Measurements from ENCODE around the gene KBTBD4. TPM values are rescaled to one million over a fixed set of nuclear protein-coding genes. Genes with fewer than 3 reads are reported as not detected.
"Not testable (repeated sequence)": the region's sequence is repeated elsewhere in the genome, so short reads cannot be mapped to it uniquely, and the experiment has no call there.

KBTBD4 gene
- total RNA-seq, 1 experiment from 2014 or later = 35.5 TPM

DNA sequence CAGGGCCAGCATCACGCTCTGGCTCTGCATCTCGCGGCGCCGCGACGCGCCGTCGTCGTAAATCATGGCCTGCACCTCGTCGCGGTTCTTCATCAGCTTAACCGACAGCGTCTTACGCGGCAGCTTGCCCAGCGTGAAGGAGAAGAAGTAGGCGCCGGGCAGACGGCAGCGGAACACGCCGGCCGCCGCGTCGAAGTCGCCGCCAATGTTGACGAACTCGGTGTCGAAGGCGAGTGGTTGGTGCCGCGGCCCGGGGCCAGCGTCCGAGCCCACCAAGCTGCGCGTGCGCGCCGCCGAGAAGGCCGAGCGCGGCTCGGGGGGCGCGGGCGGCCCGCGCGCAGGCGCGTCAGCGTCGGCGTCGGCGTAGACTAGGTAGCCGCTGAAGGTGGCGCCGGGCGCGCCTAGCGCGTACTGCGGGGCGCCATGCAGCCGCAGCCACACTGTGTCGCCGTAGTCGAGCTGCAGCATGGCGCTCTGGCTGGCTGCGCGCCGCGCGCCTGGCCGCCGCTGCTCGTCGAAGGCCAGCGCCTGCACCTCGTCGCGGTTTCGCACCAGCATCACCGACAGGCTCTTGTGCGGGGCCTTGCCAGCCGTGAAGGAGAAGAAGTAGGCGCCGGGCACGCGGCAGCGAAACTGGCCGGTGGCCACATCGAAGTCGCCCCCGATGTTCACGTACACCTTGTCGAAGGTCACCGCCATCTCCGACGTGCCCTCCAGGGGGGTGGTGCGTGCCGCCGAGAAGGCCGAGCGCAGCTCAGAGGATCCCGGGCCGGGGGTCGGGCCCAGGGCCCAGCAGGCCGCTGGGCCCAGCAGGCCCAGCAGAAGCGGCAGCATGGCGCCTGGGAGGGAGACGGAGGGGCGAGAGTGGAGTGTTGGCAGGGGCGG, 11.4 kb upstream of the KBTBD4 start:
- no peak for DNase-seq (ENCODE audit: low spot score)

DNA sequence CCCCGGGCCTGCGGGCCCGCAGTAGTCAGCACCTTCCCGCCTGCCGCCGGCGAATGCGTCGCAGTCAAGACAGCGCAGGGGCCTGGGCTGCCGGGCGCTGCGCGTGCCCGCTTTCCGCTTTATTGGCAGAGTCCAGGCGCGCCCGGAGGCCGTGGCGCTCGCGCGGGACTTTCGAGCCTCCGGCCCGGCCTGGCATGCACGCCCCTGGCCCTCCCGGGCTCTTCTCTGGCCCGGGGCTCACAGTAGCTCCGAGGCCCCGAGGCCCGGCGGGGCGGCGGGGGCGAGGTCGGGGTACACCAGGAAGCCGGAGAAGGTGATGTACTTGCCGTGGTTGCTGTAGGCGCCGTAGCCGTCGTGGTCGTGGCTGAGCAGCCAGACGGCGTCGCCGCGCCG, 10.8 kb upstream of the KBTBD4 start:
- no peak for DNase-seq (ENCODE audit: low spot score)

DNA sequence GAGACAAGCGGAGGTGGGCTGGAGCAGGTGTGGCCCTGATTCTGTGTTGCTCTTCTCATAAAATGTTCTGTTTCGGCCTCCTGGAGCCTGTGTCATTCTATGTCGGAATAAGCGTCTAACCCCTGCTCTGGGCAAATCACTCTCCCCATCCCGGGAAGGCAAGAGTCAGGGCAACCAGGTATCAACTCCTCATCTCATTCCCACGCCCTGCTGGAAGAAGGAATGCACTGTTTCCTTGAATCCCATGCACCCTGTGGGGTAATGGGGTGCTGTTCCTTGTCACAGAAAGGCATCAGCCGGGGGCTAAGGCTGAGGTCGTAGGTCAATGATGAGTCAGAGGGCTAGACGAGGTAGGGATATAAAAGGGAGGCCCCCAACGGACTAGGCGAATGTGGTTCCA, 10.3 kb upstream of the KBTBD4 start:
- no peak for DNase-seq (ENCODE audit: low spot score)

DNA sequence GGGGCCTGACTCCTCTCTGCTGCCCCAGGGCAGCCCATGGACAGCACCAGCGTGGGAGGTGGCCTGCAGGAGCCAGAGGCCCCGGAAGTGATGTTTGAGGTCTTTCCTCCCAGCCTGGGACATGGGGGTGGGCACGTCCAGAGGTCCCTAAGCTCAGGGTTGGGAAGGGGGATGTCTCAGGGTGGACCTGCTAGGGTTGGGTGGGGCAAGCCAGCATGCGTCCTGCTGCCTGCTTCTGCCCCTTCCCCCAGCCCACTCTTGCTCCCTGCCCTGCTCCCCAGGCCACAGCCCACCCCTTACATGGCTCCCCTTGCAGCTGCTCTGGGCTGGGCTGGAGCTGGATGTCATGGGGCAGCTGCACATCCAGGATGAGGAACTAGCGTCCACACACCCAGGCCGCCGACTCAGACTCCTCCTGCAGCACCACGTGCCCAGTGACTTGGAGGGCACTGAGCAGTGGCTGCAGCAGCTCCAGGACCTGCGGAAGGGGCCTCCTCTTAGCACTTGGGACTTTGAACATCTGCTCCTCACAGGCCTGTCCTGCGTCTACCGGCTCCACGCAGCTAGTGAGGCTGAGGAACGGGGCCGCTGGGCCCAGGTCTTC, 9.1 kb upstream of the KBTBD4 start:
- DNase-seq (ENCODE audit: low spot score) = no peak

DNA sequence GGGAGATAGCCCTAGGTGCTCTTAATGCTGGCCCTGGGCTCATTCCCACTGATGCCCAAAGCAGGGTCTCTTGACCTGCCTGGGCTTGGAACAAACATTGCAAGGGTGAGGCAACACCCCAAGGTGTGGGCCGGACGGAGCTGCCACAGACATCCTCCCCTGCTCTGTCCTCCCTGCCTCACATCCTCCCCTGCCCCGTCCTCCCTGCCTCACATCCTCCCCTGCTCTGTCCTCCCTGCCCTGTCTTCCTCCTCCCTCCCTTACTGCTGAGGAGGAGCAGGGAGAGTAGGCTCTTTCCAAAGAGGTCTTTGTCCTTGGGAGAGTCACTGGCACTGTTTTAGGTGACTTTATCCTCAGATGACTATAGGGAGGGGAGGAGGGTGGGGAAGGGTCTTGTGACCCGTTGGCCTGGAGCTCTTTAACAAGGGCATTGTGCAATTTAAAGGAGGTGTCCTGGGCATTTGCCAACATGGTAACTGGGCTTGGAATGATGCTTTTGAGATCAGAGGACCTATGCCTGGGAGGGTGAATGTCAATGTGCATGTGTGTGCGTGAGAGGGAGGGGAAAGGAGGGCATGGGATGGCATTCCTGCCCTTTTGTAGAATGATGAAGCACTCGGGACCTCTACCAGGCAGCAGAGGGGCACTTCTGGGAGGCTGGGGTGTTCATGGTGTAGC, 8.4 kb upstream of the KBTBD4 start:
- no peak for DNase-seq (ENCODE audit: low spot score)

DNA sequence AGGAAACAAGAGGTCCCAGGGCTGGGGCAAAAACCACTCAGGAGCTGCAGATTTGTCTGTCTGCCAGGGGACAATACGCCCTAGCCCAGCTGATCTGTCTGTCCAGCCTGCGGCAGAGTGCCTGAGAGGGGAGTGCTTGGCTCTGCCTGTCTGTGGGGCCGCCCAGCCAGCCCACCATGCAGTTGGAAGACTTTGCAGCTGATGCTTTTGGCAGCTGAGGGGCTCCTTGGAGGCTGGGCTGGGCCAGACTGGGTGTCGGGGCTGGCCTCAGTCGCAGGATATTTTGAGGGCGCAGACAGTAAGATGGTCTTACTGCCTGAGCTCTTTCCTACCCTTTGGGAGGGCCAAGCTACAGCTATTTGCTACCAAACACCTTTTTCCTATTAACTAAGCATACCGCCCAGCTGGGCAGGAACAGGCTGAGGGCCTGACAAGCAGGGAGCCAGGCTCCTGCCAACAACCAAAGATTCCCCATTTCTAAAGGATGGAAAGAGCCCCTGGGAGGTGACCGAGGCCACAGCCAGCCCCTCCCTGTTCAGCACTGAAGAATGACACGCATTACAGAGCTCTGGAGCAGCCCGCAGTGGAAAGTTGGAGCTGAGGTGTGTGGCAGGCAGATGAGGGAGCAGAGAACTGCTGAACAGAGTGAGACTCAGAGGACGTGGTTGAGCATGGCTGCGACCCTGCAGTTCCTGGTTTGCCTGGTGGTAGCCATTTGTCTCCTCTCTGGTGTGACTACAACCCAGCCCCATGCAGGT, 7.5 kb upstream of the KBTBD4 start, which contains the start of gene FAM180B:
Gene FAM180B, plus strand, starts transcription at position 581 of the 758 bp plus-strand sequence. Its CDS starts 91 bp downstream, at position 672.
- no peak for DNase-seq (ENCODE audit: low spot score)

DNA sequence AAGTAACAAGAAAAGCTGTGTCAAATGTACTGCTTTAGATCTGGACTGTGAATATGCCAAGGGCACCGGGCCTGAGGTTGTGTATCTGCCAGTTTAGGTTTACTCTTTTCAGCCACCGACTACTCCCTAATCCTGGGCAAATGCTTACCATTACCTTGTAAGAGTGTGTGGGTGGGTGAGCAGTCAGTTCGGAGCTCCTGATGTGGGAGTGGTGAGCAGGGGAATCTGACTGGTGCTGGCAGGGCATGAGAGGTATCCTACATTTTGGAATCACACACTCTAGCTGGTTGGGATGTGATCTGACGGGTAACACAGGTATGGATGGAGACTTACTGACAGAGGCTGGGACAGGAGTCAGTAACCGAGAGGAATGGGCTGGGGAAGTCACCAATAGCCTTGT, 5.1 kb upstream of the KBTBD4 start:
- no peak for DNase-seq (ENCODE audit: low spot score)

DNA sequence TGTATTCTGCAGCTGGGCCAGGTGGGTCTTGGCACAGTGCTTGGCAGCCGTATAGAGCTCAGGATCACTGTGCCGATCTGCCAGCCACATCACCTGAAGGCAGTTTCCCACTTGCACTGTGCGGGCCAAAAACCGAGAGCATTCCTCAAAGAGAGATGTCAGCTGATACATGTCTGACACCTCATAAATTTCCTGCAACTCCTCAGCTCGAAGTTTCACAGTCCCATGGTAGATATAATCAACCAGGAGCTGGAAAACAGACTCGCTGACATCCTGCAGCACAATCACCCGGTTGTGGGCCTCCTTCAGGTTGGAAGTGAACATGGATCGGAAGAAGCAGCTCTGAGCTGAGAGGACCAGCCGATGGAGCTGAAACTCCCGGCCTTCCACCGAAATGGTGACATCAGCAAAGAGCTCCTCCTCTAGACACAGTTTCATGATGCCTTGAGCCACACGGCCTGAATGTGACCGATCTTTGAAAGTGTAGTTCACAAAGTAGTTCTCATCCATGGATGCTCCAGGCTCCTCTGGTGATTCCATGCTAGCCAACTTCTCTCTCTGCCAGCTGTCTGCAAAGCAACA, 1.2 kb downstream of the KBTBD4 start:
- no peak for DNase-seq (ENCODE audit: low spot score)

DNA sequence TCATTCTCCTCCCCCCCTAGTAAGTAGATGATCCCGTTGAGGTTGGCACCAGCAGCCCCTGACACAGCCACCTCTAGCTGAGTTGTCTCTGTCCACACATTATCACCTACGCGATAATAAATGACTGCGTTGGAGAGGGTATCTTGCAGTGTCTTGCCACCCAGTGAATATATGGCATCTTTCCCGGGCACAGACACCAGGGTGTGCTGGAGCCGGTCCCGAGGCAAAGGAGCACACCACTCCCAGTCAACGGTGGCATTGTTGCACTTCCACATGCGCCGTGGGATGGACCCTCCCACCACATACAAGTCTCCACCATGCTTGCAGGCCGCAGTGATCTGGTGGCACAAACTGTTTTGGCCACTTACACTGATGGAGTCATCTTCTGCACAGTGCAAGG, 5.4 kb downstream of the KBTBD4 start:
- DNase-seq (ENCODE audit: low spot score) = no peak

DNA sequence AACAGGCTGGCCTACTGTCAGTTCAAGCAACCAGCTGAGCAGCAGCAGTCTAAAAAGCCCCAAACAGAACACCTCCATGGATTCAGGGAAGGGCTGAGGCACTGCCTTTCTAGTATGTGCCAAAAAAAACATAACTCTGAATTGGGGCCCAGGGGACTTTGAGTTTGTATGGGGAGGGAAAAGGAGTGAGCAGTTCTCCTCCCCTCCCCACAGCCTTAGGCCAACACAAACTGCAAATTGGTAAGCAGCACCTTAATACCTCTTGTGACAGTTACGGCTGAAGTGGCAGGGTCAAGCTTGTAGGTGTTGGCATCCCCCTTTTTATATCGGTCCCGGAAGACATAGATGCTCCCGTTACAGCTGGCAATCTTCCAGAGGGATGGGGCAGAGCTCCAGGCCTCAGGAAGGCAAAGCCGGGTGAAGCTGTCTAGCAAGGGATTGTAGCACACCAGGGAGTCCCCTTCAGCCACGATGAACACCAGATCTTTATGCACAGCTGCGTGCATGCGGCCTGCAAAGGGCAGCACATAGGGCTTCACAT, 6.0 kb downstream of the KBTBD4 start:
- no peak for DNase-seq (ENCODE audit: low spot score)

DNA sequence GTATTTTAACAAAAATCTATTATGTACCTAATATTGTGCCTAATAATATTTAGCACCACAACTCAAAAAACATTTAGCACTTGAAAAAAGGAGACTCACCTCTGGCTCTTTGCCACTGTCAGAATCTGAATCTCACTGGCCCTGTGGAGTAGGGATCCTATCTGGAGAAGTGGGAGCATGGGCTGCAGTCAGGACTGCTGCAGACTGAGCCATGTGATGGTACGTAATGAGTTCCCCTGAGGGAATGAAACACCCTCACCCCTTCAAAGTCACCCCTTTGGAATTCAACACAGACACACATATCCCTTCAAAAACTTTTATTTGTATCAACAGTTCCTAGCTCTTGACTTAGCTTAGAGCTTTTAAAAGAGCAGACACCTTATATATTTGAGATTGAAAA, 6.9 kb downstream of the KBTBD4 start:
- DNase-seq (ENCODE audit: low spot score) = no peak

DNA sequence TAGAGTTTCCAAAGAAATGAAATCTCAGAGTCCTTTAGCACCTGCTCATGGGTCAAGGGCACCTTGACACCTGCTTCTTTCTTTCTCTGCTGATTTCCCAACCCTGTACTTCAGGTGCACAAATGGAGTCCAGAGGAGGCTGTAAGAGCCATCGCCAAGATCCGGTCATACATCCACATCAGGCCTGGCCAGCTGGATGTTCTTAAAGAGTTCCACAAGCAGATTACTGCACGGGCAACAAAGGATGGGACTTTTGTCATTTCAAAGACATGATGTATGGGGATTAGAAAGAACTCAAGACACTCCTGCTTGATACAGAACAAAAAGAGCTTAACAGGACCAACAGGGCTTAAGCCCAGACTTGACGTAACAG, 7.4 kb downstream of the KBTBD4 start:
- DNase-seq (ENCODE audit: low spot score) = no peak

DNA sequence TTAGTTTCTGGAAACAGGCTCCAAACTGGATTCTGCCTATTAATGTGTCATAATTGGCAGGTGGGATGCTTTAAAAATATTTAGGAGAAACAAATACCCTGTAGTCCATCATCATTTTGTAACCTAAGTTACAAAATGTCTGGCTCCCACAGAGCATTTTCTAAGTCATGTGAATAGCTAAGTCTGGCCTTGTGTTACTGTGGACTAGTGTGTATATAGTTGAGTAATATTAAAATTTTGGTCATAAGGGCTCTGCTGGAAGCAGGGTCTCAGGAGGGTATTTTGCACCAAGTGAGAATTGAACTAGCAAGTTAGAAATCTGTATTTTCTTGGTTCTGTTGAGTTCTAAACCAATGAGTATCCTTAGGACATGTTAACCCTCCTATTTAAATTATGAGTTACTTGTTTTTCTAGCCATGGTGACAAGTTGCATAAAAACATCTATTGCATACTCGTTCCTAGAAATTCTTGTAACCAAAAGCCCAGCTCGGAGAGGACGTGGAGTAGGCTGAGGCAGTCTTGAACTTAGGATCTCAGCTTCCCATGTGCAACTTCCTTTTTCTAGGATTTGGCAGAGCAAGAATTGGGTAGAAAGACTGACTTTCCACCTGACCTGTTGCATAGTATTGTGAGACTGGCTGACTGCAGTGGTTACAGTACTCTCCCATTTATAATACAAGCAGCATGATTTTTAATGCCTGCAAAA, 8.0 kb downstream of the KBTBD4 start:
- DNase-seq (ENCODE audit: low spot score) = no peak

DNA sequence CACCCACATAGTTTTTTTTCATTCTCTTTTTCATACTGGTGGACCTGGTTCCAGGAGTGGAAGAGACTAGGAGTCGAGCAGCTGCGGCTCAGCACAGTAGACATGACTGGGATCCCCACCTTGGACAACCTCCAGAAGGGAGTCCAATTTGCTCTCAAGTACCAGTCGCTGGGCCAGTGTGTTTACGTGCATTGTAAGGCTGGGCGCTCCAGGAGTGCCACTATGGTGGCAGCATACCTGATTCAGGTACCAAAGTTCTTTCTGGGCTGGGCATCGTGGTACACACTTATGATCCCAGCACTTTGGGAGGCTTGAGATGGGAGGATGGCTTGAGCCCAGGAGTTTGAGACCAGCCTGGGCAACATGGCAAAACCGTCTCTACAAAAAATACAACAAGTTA, 9.1 kb downstream of the KBTBD4 start:
- DNase-seq (ENCODE audit: low spot score) = no peak

DNA sequence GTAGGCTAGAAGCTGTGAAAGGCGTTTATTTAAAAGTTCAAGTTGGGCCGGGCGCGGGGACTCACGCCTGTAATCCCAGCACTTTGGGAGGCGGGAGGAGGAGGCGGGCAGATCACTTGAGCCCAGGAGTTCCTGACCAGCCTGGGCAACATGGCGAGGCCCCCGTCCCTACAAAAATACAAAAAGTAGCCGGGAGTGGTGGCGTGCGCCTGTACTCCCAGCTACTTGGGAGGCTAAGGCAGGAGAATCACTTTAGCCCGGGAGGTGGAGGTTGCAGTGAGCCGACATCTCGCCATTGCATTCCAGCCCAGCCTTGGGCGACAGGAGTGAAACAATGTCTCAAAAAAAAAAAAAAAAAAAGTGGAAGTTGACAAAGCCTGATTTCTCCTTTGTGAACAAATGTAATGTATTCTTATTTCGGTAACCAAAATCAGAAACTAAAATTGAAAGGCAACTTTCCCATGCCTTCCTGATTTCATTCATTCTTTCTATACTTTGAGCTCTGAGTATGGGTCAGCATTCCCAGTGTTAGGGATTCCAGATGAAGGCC, 12.5 kb downstream of the KBTBD4 start:
- no peak for DNase-seq (ENCODE audit: low spot score)

DNA sequence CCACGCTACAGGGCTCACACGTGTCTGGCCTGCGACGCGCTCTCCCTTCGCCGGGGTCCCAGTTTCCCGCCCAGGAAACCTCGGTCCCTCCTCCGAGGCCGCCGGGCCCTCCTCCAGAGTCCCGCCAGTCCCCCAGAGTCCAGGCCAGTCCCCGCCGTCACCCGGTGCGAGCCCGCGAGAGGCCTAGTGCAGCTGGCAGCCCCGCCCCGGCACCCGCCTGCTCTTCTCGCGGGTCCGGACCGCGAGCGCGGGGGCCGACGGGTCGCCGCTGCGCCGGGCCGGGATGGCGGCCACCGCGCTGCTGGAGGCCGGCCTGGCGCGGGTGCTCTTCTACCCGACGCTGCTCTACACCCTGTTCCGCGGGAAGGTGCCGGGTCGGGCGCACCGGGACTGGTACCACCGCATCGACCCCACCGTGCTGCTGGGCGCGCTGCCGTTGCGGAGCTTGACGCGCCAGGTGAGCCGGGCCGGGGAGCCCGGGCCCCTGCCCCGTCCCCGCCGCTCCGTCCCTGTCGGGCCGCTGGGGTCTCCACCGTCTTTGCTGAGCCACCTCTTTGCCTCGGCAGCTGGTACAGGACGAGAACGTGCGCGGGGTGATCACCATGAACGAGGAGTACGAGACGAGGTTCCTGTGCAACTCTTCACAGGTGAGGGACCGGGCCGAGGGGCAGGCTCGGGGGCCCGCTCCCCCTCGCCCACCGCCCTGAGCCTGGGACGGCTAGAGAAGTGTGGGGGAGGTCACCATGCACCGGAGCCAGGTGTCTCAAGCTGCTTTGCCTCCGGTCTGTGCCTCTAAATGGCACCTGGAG, 13.2 kb downstream of the KBTBD4 start, which contains the start of gene PTPMT1:
Gene PTPMT1, plus strand, starts transcription at position 260 of the 809 bp plus-strand sequence. Its CDS starts 24 bp downstream, at position 284.
- DNase-seq (ENCODE audit: low spot score) = peak; percentile 51

DNA sequence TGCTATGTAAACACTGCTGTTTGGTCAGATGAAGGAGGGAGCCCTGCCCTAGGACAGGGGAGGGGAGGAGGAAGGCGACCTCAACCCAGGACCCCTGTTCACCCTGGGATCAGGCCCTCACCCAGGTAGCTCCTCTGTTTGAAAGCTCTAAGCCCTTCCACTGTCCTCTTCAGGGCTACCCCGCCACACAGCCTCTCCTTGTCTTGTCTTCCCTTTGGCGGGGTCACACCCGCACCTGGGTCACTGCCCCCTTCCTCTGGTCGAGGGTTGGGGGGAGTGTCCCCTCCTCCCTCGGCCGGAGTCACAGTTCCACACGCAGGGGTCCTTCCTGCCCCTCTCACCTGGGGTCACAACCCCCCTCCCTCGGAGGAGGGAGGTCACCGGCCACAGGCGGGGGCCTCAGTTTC, 13.8 kb downstream of the KBTBD4 start:
- DNase-seq (ENCODE audit: low spot score) = no peak

DNA sequence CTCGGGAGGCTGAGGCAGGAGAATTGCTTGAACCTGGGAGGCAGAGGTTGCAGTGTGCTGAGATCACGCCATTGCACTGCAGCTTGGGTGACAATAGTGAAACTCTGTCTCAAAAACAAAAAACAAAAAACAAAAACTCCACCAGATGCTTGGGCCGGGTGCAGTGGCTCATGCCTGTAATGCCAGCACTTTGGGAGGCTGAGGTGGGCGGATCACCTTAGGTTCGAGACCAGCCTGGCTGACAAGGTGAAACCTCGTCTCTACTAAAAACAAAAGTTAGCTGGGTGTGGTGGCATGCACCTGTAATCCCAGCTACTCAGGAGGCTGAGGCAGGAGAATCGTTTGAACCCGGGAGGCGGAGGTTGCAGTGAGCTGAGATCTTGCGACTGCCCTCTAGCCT, 14.4 kb downstream of the KBTBD4 start:
- not testable (repeated sequence) for DNase-seq (ENCODE audit: low spot score)

DNA sequence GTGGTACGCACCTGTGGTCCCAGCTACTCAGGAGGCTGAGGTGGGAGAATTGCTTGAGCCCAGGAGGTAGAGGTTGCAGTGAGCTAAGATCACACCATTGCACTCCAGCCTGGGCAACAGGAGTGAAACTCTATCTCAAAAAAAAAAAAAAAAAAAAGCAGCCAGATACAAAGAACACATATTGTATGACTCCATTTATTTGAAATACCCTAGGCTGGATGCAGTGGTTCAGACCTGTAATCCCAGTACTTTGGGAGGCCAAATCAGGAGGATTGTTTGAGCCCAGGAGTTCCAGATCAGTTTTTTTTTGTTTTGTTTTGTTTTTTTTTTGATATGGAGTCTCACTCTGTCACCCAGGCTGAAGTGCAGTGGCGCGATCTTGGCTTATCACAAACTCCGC, 16.4 kb downstream of the KBTBD4 start:
- DNase-seq (ENCODE audit: low spot score) = not testable (repeated sequence)
